ENCODE data around the gene SLC5A10.
A peak's percentile ranks its signal among the peaks of the same experiment; 100 is the strongest.

GRCh38 chr17:18960803-18961511 lies 9.0 kb downstream of the SLC5A10 start:
- no peak for TF ChIP-seq EZH2 (IDR thresholded peaks at IDR 0.05; ENCODE audit: low read depth, unreplicated experiment)
- no peak for TF ChIP-seq POLR2AphosphoS5 (IDR thresholded peaks at IDR 0.05; ENCODE audit: low read depth)
- TF ChIP-seq, protein P1, sequence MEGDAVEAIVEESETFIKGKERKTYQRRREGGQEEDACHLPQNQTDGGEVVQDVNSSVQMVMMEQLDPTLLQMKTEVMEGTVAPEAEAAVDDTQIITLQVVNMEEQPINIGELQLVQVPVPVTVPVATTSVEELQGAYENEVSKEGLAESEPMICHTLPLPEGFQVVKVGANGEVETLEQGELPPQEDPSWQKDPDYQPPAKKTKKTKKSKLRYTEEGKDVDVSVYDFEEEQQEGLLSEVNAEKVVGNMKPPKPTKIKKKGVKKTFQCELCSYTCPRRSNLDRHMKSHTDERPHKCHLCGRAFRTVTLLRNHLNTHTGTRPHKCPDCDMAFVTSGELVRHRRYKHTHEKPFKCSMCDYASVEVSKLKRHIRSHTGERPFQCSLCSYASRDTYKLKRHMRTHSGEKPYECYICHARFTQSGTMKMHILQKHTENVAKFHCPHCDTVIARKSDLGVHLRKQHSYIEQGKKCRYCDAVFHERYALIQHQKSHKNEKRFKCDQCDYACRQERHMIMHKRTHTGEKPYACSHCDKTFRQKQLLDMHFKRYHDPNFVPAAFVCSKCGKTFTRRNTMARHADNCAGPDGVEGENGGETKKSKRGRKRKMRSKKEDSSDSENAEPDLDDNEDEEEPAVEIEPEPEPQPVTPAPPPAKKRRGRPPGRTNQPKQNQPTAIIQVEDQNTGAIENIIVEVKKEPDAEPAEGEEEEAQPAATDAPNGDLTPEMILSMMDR (conservative IDR thresholded peaks at IDR 0.05; ENCODE audit: low read depth in 2 of 2), result peak; percentile 79 to 96
- no peak for TF ChIP-seq JUNB (IDR thresholded peaks at IDR 0.05; ENCODE audit: unreplicated experiment)
- TF ChIP-seq EZH2phosphoT487 (IDR thresholded peaks at IDR 0.05; ENCODE audit: unreplicated experiment), result no peak
- TF ChIP-seq, protein P2, sequence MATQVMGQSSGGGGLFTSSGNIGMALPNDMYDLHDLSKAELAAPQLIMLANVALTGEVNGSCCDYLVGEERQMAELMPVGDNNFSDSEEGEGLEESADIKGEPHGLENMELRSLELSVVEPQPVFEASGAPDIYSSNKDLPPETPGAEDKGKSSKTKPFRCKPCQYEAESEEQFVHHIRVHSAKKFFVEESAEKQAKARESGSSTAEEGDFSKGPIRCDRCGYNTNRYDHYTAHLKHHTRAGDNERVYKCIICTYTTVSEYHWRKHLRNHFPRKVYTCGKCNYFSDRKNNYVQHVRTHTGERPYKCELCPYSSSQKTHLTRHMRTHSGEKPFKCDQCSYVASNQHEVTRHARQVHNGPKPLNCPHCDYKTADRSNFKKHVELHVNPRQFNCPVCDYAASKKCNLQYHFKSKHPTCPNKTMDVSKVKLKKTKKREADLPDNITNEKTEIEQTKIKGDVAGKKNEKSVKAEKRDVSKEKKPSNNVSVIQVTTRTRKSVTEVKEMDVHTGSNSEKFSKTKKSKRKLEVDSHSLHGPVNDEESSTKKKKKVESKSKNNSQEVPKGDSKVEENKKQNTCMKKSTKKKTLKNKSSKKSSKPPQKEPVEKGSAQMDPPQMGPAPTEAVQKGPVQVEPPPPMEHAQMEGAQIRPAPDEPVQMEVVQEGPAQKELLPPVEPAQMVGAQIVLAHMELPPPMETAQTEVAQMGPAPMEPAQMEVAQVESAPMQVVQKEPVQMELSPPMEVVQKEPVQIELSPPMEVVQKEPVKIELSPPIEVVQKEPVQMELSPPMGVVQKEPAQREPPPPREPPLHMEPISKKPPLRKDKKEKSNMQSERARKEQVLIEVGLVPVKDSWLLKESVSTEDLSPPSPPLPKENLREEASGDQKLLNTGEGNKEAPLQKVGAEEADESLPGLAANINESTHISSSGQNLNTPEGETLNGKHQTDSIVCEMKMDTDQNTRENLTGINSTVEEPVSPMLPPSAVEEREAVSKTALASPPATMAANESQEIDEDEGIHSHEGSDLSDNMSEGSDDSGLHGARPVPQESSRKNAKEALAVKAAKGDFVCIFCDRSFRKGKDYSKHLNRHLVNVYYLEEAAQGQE (IDR thresholded peaks at IDR 0.05; ENCODE audit: unreplicated experiment), result no peak
- TF ChIP-seq CREB1 (CRISPR knock-in tag; IDR thresholded peaks at IDR 0.05; ENCODE audit: low read depth), result no peak
- TF ChIP-seq ZNF114 (CRISPR knock-in tag; IDR thresholded peaks at IDR 0.05), result no peak
- TF ChIP-seq NANOG (IDR thresholded peaks at IDR 0.05; ENCODE audit: borderline replicate concordance), result no peak
- TF ChIP-seq ETS1 (IDR thresholded peaks at IDR 0.05), result no peak
- no peak for TF ChIP-seq ZNF331 (CRISPR knock-in tag; IDR thresholded peaks at IDR 0.05; ENCODE audit: low read depth)
- no peak for TF ChIP-seq STAT1 (IDR thresholded peaks at IDR 0.05; ENCODE audit: unreplicated experiment)

Data from GM23338 (cell line).